H9 (cell line): ENCODE data around the gene YIPF3. TPM values are rescaled to one million over a fixed set of nuclear protein-coding genes. Genes with fewer than 3 reads are reported as not detected.

Source experiments
- DNase-seq: peaks from one replicate; pipeline ENCODE4 v3.0.0-alpha.2; 2017
- H2AFZ ChIP-seq: one replicate; pipeline ENCODE4 v1.6.1; 2013; ENCODE audit warnings: mild to moderate bottlenecking, low read length, control low read depth, moderate library complexity
- H2AK5ac ChIP-seq: 2 replicates; pipeline ENCODE4 v1.6.1; 2013; ENCODE audit warnings: low read length, control low read depth, mixed read lengths; ENCODE audit not compliant: insufficient read length
- H2BK120ac ChIP-seq: one replicate; pipeline ENCODE4 v1.6.1; 2013; ENCODE audit warnings: low read depth, mild to moderate bottlenecking, low read length, control low read depth, inconsistent platforms; ENCODE audit not compliant: poor library complexity, severe bottlenecking
- H2BK12ac ChIP-seq: 2 replicates; pipeline ENCODE4 v1.6.1; 2013; ENCODE audit warnings: low read length, control low read depth, mixed read lengths, low read depth; ENCODE audit not compliant: insufficient read length
- H2BK15ac ChIP-seq: 2 replicates; pipeline ENCODE4 v1.6.1; 2013; ENCODE audit warnings: low read depth, low read length, control low read depth
- H2BK20ac ChIP-seq: one replicate; pipeline ENCODE4 v1.6.1; 2013; ENCODE audit warnings: low read depth, mild to moderate bottlenecking, low read length, control low read depth, inconsistent platforms; ENCODE audit not compliant: poor library complexity, severe bottlenecking
- H2BK5ac ChIP-seq: 2 replicates; pipeline ENCODE4 v1.6.1; 2013; ENCODE audit warnings: low read length, control low read depth, mixed read lengths; ENCODE audit not compliant: insufficient read length
- H3K14ac ChIP-seq: 2 replicates; pipeline ENCODE4 v1.6.1; 2013; ENCODE audit warnings: low read length, control low read depth; ENCODE audit not compliant: insufficient read depth
- H3K18ac ChIP-seq: 2 replicates; pipeline ENCODE4 v1.6.1; 2013; ENCODE audit warnings: low read depth, mild to moderate bottlenecking, mixed read lengths, low read length, control low read depth; ENCODE audit not compliant: insufficient read length
- H3K23ac ChIP-seq: 2 replicates; pipeline ENCODE4 v1.6.1; 2013; ENCODE audit warnings: low read length, control low read depth, mixed read lengths, low read depth; ENCODE audit not compliant: insufficient read length
- H3K23me2 ChIP-seq: 2 replicates; pipeline ENCODE4 v1.6.1; 2013; ENCODE audit warnings: low read depth, mild to moderate bottlenecking, mixed read lengths, low read length, control low read depth; ENCODE audit not compliant: insufficient read length, poor library complexity, severe bottlenecking
- H3K27ac ChIP-seq: 2 replicates; pipeline ENCODE4 v1.5.1; 2013; ENCODE audit warnings: low read length, control low read depth, mixed read lengths, low read depth; ENCODE audit not compliant: insufficient read length
- H3K27me3 ChIP-seq: 2 replicates; pipeline ENCODE4 v1.6.1; 2013; ENCODE audit warnings: low read length, control low read depth, inconsistent platforms; ENCODE audit not compliant: insufficient read depth
- H3K4ac ChIP-seq: 2 replicates; pipeline ENCODE4 v1.6.1; 2013; ENCODE audit warnings: low read depth, mild to moderate bottlenecking, control low read depth, inconsistent platforms, low read length, moderate library complexity
- H3K4me1 ChIP-seq: 2 replicates; pipeline ENCODE4 v1.6.1; 2013; ENCODE audit warnings: low read length, control low read depth, inconsistent platforms; ENCODE audit not compliant: insufficient read depth
- H3K4me2 ChIP-seq: 2 replicates; pipeline ENCODE4 v1.6.1; 2013; ENCODE audit warnings: low read length, control low read depth, mixed read lengths; ENCODE audit not compliant: insufficient read length, insufficient read depth
- H3K56ac ChIP-seq: 2 replicates; pipeline ENCODE4 v1.6.1; 2013; ENCODE audit warnings: low read depth, mild to moderate bottlenecking, mixed read lengths, low read length, control low read depth; ENCODE audit not compliant: insufficient read length
- H3K79me1 ChIP-seq: 2 replicates; pipeline ENCODE4 v1.6.1; 2013; ENCODE audit warnings: low read depth, mild to moderate bottlenecking, moderate library complexity, low read length, control low read depth, inconsistent platforms; ENCODE audit not compliant: insufficient read depth, poor library complexity, severe bottlenecking
- H3K79me2 ChIP-seq: 2 replicates; pipeline ENCODE4 v1.6.1; 2013; ENCODE audit warnings: low read length, control low read depth, inconsistent platforms; ENCODE audit not compliant: insufficient read depth
- H3K9ac ChIP-seq: 2 replicates; pipeline ENCODE4 v1.6.1; 2013; ENCODE audit warnings: low read length, control low read depth, mixed read lengths; ENCODE audit not compliant: insufficient read length; ENCODE audit errors: extremely low read depth
- H3K9me3 ChIP-seq: one replicate; pipeline ENCODE4 v1.6.1; 2013; ENCODE audit warnings: low read depth, low read length, inconsistent platforms; ENCODE audit not compliant: control insufficient read depth
- H3T11ph ChIP-seq: one replicate; pipeline ENCODE4 v1.6.1; 2013; ENCODE audit warnings: mild to moderate bottlenecking, low read length, control low read depth, inconsistent platforms
- H4K20me1 ChIP-seq: one replicate; pipeline ENCODE4 v1.6.1; 2013; ENCODE audit not compliant: control insufficient read depth, insufficient read length, insufficient read depth
- H4K5ac ChIP-seq: 2 replicates; pipeline ENCODE4 v1.6.1; 2013; ENCODE audit warnings: low read depth, mild to moderate bottlenecking, mixed read lengths, low read length, control low read depth; ENCODE audit not compliant: insufficient read length
- H4K8ac ChIP-seq: replicated peaks from 2 replicates; pipeline ENCODE4 v1.6.1; 2013; ENCODE audit warnings: low read length, control low read depth, mixed read lengths, low read depth; ENCODE audit not compliant: insufficient read length
- H4K91ac ChIP-seq: 2 replicates; pipeline ENCODE4 v1.6.1; 2013; ENCODE audit warnings: low read depth, mild to moderate bottlenecking, moderate library complexity, mixed read lengths, low read length, control low read depth; ENCODE audit not compliant: insufficient read length
- H3K27ac Mint-ChIP-seq, 3 experiments: 2 replicates in 2 of 3; 3 replicates in 1 of 3; pipeline ENCODE4 v1.8.0; 2020 to 2021; ENCODE audit warnings: mixed read lengths in 3 of 3, mild to moderate bottlenecking in 1 of 3, moderate library complexity in 1 of 3
- H3K27me3 Mint-ChIP-seq: 2 replicates; pipeline ENCODE4 v1.8.0; 2021; ENCODE audit warnings: low read depth, mild to moderate bottlenecking, moderate library complexity, mixed read lengths
- H3K36me3 Mint-ChIP-seq, 3 experiments: 2 replicates in 2 of 3; 3 replicates in 1 of 3; pipeline ENCODE4 v1.8.0; 2020 to 2021; ENCODE audit warnings: low read depth in 3 of 3, mixed read lengths in 3 of 3; ENCODE audit not compliant: insufficient read depth in 1 of 3
- H3K4me1 Mint-ChIP-seq, 2 experiments: 2 replicates each; pipeline ENCODE4 v1.8.0; 2020; ENCODE audit warnings: mixed read lengths in 2 of 2
- H3K4me3 Mint-ChIP-seq, 2 experiments: 2 replicates in 1 of 2; 3 replicates in 1 of 2; pipeline ENCODE4 v1.8.0; 2020 to 2021; ENCODE audit warnings: mild to moderate bottlenecking in 2 of 2, mixed read lengths in 2 of 2, moderate library complexity in 1 of 2
- H3K9me3 Mint-ChIP-seq, 2 experiments: 2 replicates in 1 of 2; 3 replicates in 1 of 2; pipeline ENCODE4 v1.8.0; 2020; ENCODE audit warnings: mild to moderate bottlenecking in 2 of 2, mixed read lengths in 2 of 2, moderate library complexity in 1 of 2
- CTCF ChIP-seq: fragments of 200-600 bp; sonication (generic); conservative IDR thresholded peaks from 3 replicates; pipeline ENCODE4 v1.8.0; 2021; ENCODE audit warnings: antibody characterized with exemption, mild to moderate bottlenecking
- WGBS: extraction: QIAGEN DNeasy Blood & Tissue Kit; methylation state at CpG from one replicate; pipeline ENCODE4 v1.1.7; 2013; ENCODE audit warnings: missing lambda C conversion rate, low lambda C conversion rate, mixed read lengths; ENCODE audit not compliant: insufficient read length; ENCODE audit errors: extremely low coverage; 5-methylcytosine and 5-hydroxymethylcytosine counted together
- total RNA-seq: library from RNA; stranded (reverse); gene quantifications from 2 replicates; pipeline ENCODE4 v1.2.1, GENCODE V29; 2021

YIPF3 gene
- total RNA-seq, 1 experiment from 2014 or later, result 84.5 TPM

GRCh38 chr6:43468748-43469681 lies 47.7 kb downstream of the YIPF3 start:
- Histone ChIP-seq H3K27me3 (no peaks in the 10 kb centered on the region), H4K91ac (no peak overlapping the region), H3K79me2 (no peaks in the 10 kb centered on the region), H3T11ph (no peak overlapping the region), H3K79me1 (no peaks in the 10 kb centered on the region), H3K27ac (no peak overlapping the region), H3K18ac (no peak overlapping the region), H3K4me1 (peaks cover 3% of the 10 kb centered on the region; the same call in 1 of the 2 replicates), H3K9ac (no peak overlapping the region), H2BK120ac (no peak overlapping the region), H2BK5ac (no peak overlapping the region), H3K23ac (no peak overlapping the region), H2AK5ac (no peak overlapping the region), H2BK15ac (no peak overlapping the region), H2BK20ac (no peak overlapping the region), H3K4me2 (no peak overlapping the region), H2BK12ac (no peak overlapping the region), H3K4ac (no peak overlapping the region), H3K56ac (no peak overlapping the region), H2AFZ (no peak overlapping the region), H3K23me2 (no peaks in the 10 kb centered on the region), H4K5ac (no peak overlapping the region), H4K20me1 (no peaks in the 10 kb centered on the region), H3K14ac (no peak overlapping the region), H3K9me3 (no peaks in the 10 kb centered on the region), H4K8ac (no peak overlapping the region)
- Mint-ChIP-seq H3K4me3 (no peak overlapping the region), H3K36me3 (no peaks in the 10 kb centered on the region), H3K4me1 (peaks cover 12 to 16% of the 10 kb centered on the region in 2 experiments), H3K27ac (peak overlapping the region in 2 of 3 experiments; percentile 81 to 95; a peak in 4 of 7 replicates), H3K9me3 (no peaks in the 10 kb centered on the region), H3K27me3 (peaks cover 6% of the 10 kb centered on the region)
- DNase-seq, result peak; percentile 31
- TF ChIP-seq CTCF, result no peak
- no CpG with 5 or more reads among the region's 13 CpGs for WGBS
